CD4-positive, CD25-positive, alpha-beta regulatory T cell (primary cell): ENCODE results near the gene IFNG. TPM values are rescaled to one million over a fixed set of nuclear protein-coding genes. Genes with fewer than 3 reads are reported as not detected.
A peak's percentile ranks its signal among the peaks of the same experiment; 100 is the strongest.

ENCODE experiments used
- ATAC-seq, 2 donors: fragments of 150-1000 bp; cut with Tn5 transposase; one replicate each; pipeline ENCODE4 v1.10.0; 2021; ENCODE audit warnings: low read depth in 2 of 2, moderate number of reproducible peaks in 2 of 2, moderate library complexity in 1 of 2
- DNase-seq, 3 donors: peaks; one replicate each; pipeline versions ENCODE4 v3.0.0 to v3.0.0-alpha.2; 2012 to 2022; ENCODE audit warnings: mixed read lengths in 1 of 3
- H3K27ac ChIP-seq: one replicate; pipeline ENCODE4 v1.7.0; 2013; ENCODE audit warnings: mild to moderate bottlenecking, low read length; ENCODE audit not compliant: insufficient read depth, poor library complexity, severe bottlenecking
- H3K27me3 ChIP-seq: one replicate; pipeline ENCODE4 v1.7.0; 2013; ENCODE audit warnings: low read length; ENCODE audit not compliant: control insufficient read depth, insufficient read depth
- H3K36me3 ChIP-seq: one replicate; pipeline ENCODE4 v1.7.0; 2013; ENCODE audit warnings: mild to moderate bottlenecking, low read length, moderate library complexity; ENCODE audit not compliant: control insufficient read depth, insufficient read depth
- H3K4me1 ChIP-seq: 2 replicates; pipeline ENCODE4 v1.7.0; 2013; ENCODE audit warnings: mild to moderate bottlenecking, low read length; ENCODE audit not compliant: insufficient read depth, control insufficient read depth, poor library complexity, severe bottlenecking
- H3K4me3 ChIP-seq: one replicate; pipeline ENCODE4 v1.7.0; 2013; ENCODE audit warnings: low read depth, mild to moderate bottlenecking, low read length, moderate library complexity
- H3K9me3 ChIP-seq, 2 experiments: 1 replicate in 1 of 2; 2 replicates in 1 of 2; pipeline ENCODE4 v1.7.0; 2013; ENCODE audit warnings: low read length in 2 of 2, mild to moderate bottlenecking in 1 of 2, moderate library complexity in 1 of 2; ENCODE audit not compliant: control insufficient read depth in 2 of 2
- H3K27ac Mint-ChIP-seq, 3 donors: one replicate each; pipeline ENCODE4 v1.8.0; 2020 to 2022; ENCODE audit warnings: mild to moderate bottlenecking in 3 of 3, mixed read lengths in 3 of 3, moderate library complexity in 2 of 3
- H3K27me3 Mint-ChIP-seq: one replicate; pipeline ENCODE4 v1.8.0; 2022; ENCODE audit warnings: mild to moderate bottlenecking, mixed read lengths
- H3K36me3 Mint-ChIP-seq: one replicate; pipeline ENCODE4 v1.8.0; 2020; ENCODE audit warnings: mixed read lengths
- H3K4me1 Mint-ChIP-seq, 4 donors: one replicate each; pipeline ENCODE4 v1.8.0; 2020 to 2022; ENCODE audit warnings: mixed read lengths in 4 of 4, mild to moderate bottlenecking in 1 of 4
- H3K4me3 Mint-ChIP-seq, 4 donors: one replicate each; pipeline ENCODE4 v1.8.0; 2020 to 2022; ENCODE audit warnings: mild to moderate bottlenecking in 4 of 4, mixed read lengths in 4 of 4, moderate library complexity in 3 of 4
- H3K9me3 Mint-ChIP-seq, 7 donors: one replicate each; pipeline ENCODE4 v1.8.0; 2020 to 2022; ENCODE audit warnings: mixed read lengths in 7 of 7, mild to moderate bottlenecking in 3 of 7, moderate library complexity in 2 of 7
- polyA plus RNA-seq, 4 donors: library from polyadenylated mRNA; unstranded; fragments of 300-500 nt; fragmentation: Illumina TruSeq; gene quantifications; one replicate each; pipeline ENCODE4 v1.2.3, GENCODE V29; 2021
- total RNA-seq: library from RNA; stranded (reverse); gene quantifications from one replicate; pipeline ENCODE4 v1.2.3, GENCODE V29; 2022

The IFNG gene
- total and polyA plus RNA-seq, 5 donors from 2014 or later = 0.83 to 15.0 (median 0.89) TPM

- DNase-seq = no peak
- H3K27ac Mint-ChIP-seq = no peak overlapping the region
These were observed 39.1 kb upstream of the IFNG start for GRCh38 chr12:68198507-68199086.

GRCh38 chr12:68190301-68190700 lies 30.8 kb upstream of the IFNG start:
- H3K4me3 ChIP-seq = no peak overlapping the region
- Mint-ChIP-seq H3K4me3 (no peak overlapping the region), H3K36me3 (no peaks in the 10 kb centered on the region), H3K27ac (no peak overlapping the region), H3K4me1 (peaks cover 8 to 13% (median 9%) of the 10 kb centered on the region in 4 donors), H3K27me3 (peaks cover 5% of the 10 kb centered on the region), H3K9me3 (peaks cover 0 to 3% (median 0%) of the 10 kb centered on the region in 7 donors)
- no peak for DNase-seq
- no peak for ATAC-seq
- peaks cover 4% of the 10 kb centered on the region for H3K4me1 ChIP-seq
- peaks cover 3% of the 10 kb centered on the region for H3K27me3 ChIP-seq
- no peaks in the 10 kb centered on the region for H3K9me3 ChIP-seq
- no peak overlapping the region for H3K27ac ChIP-seq
- no peaks in the 10 kb centered on the region for H3K36me3 ChIP-seq

More at GRCh38 chr12:68198507-68199086, 39.1 kb upstream of the IFNG start:
- Mint-ChIP-seq H3K36me3 (no peaks in the 10 kb centered on the region), H3K4me1 (peaks cover 7 to 22% (median 11%) of the 10 kb centered on the region in 4 donors), H3K27me3 (peaks cover 4% of the 10 kb centered on the region), H3K9me3 (peaks cover 0 to 3% (median 0%) of the 10 kb centered on the region in 7 donors), H3K4me3 (peak overlapping the region in 1 of 4 donors; percentile 39)
- Histone ChIP-seq H3K9me3 (no peaks in the 10 kb centered on the region), H3K36me3 (no peaks in the 10 kb centered on the region), H3K4me1 (peaks cover 10% of the 10 kb centered on the region), H3K27me3 (peaks cover 2% of the 10 kb centered on the region), H3K4me3 (no peak overlapping the region), H3K27ac (no peak overlapping the region)
- no peak for ATAC-seq

GRCh38 chr12:68189821-68190242 lies 30.3 kb upstream of the IFNG start:
- Mint-ChIP-seq H3K9me3 (peaks cover 0 to 3% (median 0%) of the 10 kb centered on the region in 7 donors), H3K27me3 (peaks cover 10% of the 10 kb centered on the region), H3K4me3 (peak overlapping the region in 1 of 4 donors; percentile 35), H3K27ac (peak overlapping the region in 2 of 3 donors; percentile 39 to 54), H3K36me3 (no peaks in the 10 kb centered on the region), H3K4me1 (peaks cover 8 to 13% (median 9%) of the 10 kb centered on the region in 4 donors)
- H3K27ac ChIP-seq = no peak overlapping the region
- peaks cover 4% of the 10 kb centered on the region for H3K4me1 ChIP-seq
- H3K27me3 ChIP-seq = peaks cover 3% of the 10 kb centered on the region
- H3K36me3 ChIP-seq = no peaks in the 10 kb centered on the region
- H3K9me3 ChIP-seq = no peaks in the 10 kb centered on the region
- H3K4me3 ChIP-seq = peak overlapping the region; percentile 35
- DNase-seq (peak in 2 of 3 donors; percentile 22 to 70), ATAC-seq (peak; percentile 65 to 74)

- peaks cover 14% of the 10 kb centered on the region for H3K4me1 ChIP-seq
- no peak overlapping the region for H3K4me3 ChIP-seq
- peaks cover 18 to 22% (median 19%) of the 10 kb centered on the region in 4 donors for H3K4me1 Mint-ChIP-seq
- no peak overlapping the region for H3K27ac ChIP-seq
- peaks cover 0 to 5% (median 0%) of the 10 kb centered on the region in 7 donors for H3K9me3 Mint-ChIP-seq
- DNase-seq = no peak
- H3K36me3 Mint-ChIP-seq = no peaks in the 10 kb centered on the region
- ATAC-seq = no peak
- H3K27me3 ChIP-seq = peaks cover 3% of the 10 kb centered on the region
- H3K4me3 Mint-ChIP-seq = no peak overlapping the region
- peaks cover 16% of the 10 kb centered on the region for H3K27me3 Mint-ChIP-seq
- no peaks in the 10 kb centered on the region for H3K9me3 ChIP-seq
- no peaks in the 10 kb centered on the region for H3K36me3 ChIP-seq
- no peak overlapping the region for H3K27ac Mint-ChIP-seq
These were observed 26.1 kb upstream of the IFNG start for GRCh38 chr12:68185598-68185997.

GRCh38 chr12:68180792-68181744 lies 21.5 kb upstream of the IFNG start:
- Mint-ChIP-seq H3K27me3 (peaks cover 12% of the 10 kb centered on the region), H3K27ac (peak overlapping the region; percentile 47 to 92 (median 47)), H3K36me3 (no peaks in the 10 kb centered on the region), H3K4me1 (peaks cover 20 to 45% (median 32%) of the 10 kb centered on the region in 4 donors), H3K4me3 (peak overlapping the region in 3 of 4 donors; percentile 6 to 50 (median 8)), H3K9me3 (peaks cover 0 to 3% (median 0%) of the 10 kb centered on the region in 7 donors)
- H3K27ac ChIP-seq = peak overlapping the region; percentile 25
- H3K27me3 ChIP-seq = no peaks in the 10 kb centered on the region
- H3K9me3 ChIP-seq = no peaks in the 10 kb centered on the region
- H3K4me3 ChIP-seq = no peak overlapping the region
- DNase-seq (peak in 2 of 3 donors; percentile 32 to 73), ATAC-seq (peak; percentile 75 to 76)
- H3K4me1 ChIP-seq = peaks cover 25% of the 10 kb centered on the region
- H3K36me3 ChIP-seq = no peaks in the 10 kb centered on the region

- no peak overlapping the region for H3K27ac ChIP-seq
- DNase-seq (no peak), ATAC-seq (no peak)
- Mint-ChIP-seq H3K9me3 (peaks cover 0 to 2% (median 0%) of the 10 kb centered on the region in 7 donors), H3K4me3 (peak overlapping the region in 2 of 4 donors; percentile 46 to 51), H3K27ac (peak overlapping the region; percentile 70 to 90 (median 83)), H3K27me3 (peaks cover 5% of the 10 kb centered on the region), H3K4me1 (peaks cover 29 to 67% (median 48%) of the 10 kb centered on the region in 4 donors), H3K36me3 (no peaks in the 10 kb centered on the region)
- H3K4me1 ChIP-seq = peaks cover 37% of the 10 kb centered on the region
- H3K27me3 ChIP-seq = no peaks in the 10 kb centered on the region
- H3K36me3 ChIP-seq = no peaks in the 10 kb centered on the region
- H3K4me3 ChIP-seq = no peak overlapping the region
- H3K9me3 ChIP-seq = no peaks in the 10 kb centered on the region
These were observed 19.4 kb upstream of the IFNG start for GRCh38 chr12:68178774-68179439.

GRCh38 chr12:68178184-68178583 lies 18.6 kb upstream of the IFNG start:
- peaks cover 29 to 71% (median 49%) of the 10 kb centered on the region in 4 donors for H3K4me1 Mint-ChIP-seq
- H3K36me3 Mint-ChIP-seq = no peaks in the 10 kb centered on the region
- Histone ChIP-seq H3K27me3 (no peaks in the 10 kb centered on the region), H3K36me3 (no peaks in the 10 kb centered on the region), H3K27ac (no peak overlapping the region), H3K9me3 (no peaks in the 10 kb centered on the region), H3K4me1 (peaks cover 37% of the 10 kb centered on the region), H3K4me3 (no peak overlapping the region)
- no peak overlapping the region for H3K4me3 Mint-ChIP-seq
- ATAC-seq (no peak), DNase-seq (no peak)
- H3K9me3 Mint-ChIP-seq = peaks cover 0 to 2% (median 0%) of the 10 kb centered on the region in 7 donors
- H3K27ac Mint-ChIP-seq = peak overlapping the region; percentile 15 to 94 (median 90)
- peaks cover 5% of the 10 kb centered on the region for H3K27me3 Mint-ChIP-seq
